ENCODE measurements around the gene SLC16A1. TPM values are rescaled to one million over a fixed set of nuclear protein-coding genes. Genes with fewer than 3 reads are reported as not detected.

SLC16A1 gene
- total and polyA plus RNA-seq, 10 of the 15 experiments (the other 5 are each of a cell fraction or from before 2014, with no cell fraction given): 39.0 to 106 (median 65.8) TPM

GRCh38 chr1:112881742-112882127, 74.3 kb downstream of the SLC16A1 start:
- no TSS peak for BruUV-seq (replicated peaks)
- Histone ChIP-seq H3K27ac (ENCODE audit: control insufficient read depth, insufficient read depth) (no peak overlapping the region), H3K4me2 (ENCODE audit: control insufficient read depth, insufficient read depth) (no peak overlapping the region), H3K9me3 (replicated peaks; ENCODE audit: control insufficient read depth, insufficient read depth, low read length) (no peaks in the 10 kb centered on the region), H3K79me2 (ENCODE audit: control insufficient read depth, insufficient read depth, low read length) (no peaks in the 10 kb centered on the region), H3K4me3 (no peak overlapping the region), H2AFZ (ENCODE audit: control insufficient read depth, low read depth, low read length) (no peak overlapping the region), H3K36me3 (ENCODE audit: control insufficient read depth in 2 of 2, insufficient read depth in 2 of 2, low read length in 1 of 2) (no peaks in the 10 kb centered on the region), H3K27me3 (replicated peaks in 1 of 2; ENCODE audit: control insufficient read depth in 2 of 2, insufficient read depth in 2 of 2, low read length in 1 of 2) (no peaks in the 10 kb centered on the region; a peak in 1 of 4 replicates), H3K9ac (ENCODE audit: control insufficient read depth, insufficient read depth, low read length) (no peak overlapping the region), H4K20me1 (ENCODE audit: control insufficient read depth, insufficient read depth) (no peaks in the 10 kb centered on the region), H3K4me1 (ENCODE audit: control insufficient read depth, insufficient read depth, low read length) (no peaks in the 10 kb centered on the region)
- ATAC-seq (no peak), FAIRE-seq (no peak), DNase-seq (ENCODE audit: low read depth, low spot score) (no peak)
- POLR2A ChIA-PET: interaction anchor here (0.7 to 1.6 kb wide), 3 partner anchors 54 to 191 kb away, joined by 3 to 5 read pairs (median 3); partner anchors contain the start of gene LRIG2
- intact Hi-C loops (cut with micrococcal nuclease; ENCODE audit: unreplicated experiment) (loop anchor here (1.0 to 5.0 kb wide), 4 partner anchors 72 to 164 kb away; partner anchors contain the start of gene PPM1J), in situ Hi-C loops (cut with MboI) (loop anchor here (5.0 to 10.0 kb wide), 2 partner anchors 161 to 793 kb away; no protein-coding TSS in a partner anchor)
- 69% methylated on average over 8 of the region's 8 CpGs for WGBS (ENCODE audit: insufficient coverage, insufficient replicate concordance, low lambda C conversion rate, missing lambda C conversion rate)
- SMC1A ChIA-PET (ENCODE audit: uncharacterized antibody, unreplicated experiment): interaction anchor here (0.6 to 9.8 kb wide), 6 partner anchors 72 to 298 kb away, joined by 3 to 150 read pairs (median 4); partner anchors contain the start of gene LRIG2
- TF ChIP-seq RELA (IDR thresholded peaks at IDR 0.05; ENCODE audit: borderline replicate concordance, partially characterized antibody) (no peak), EZH2 (IDR thresholded peaks at IDR 0.05; ENCODE audit: borderline replicate concordance, control insufficient read depth, low read depth, low read length) (no peak), ZNF24 (IDR thresholded peaks at IDR 0.05) (no peak), ZBTB11 (CRISPR knock-in tag; IDR thresholded peaks at IDR 0.05) (no peak)
- TF ChIP-seq, protein P1, sequence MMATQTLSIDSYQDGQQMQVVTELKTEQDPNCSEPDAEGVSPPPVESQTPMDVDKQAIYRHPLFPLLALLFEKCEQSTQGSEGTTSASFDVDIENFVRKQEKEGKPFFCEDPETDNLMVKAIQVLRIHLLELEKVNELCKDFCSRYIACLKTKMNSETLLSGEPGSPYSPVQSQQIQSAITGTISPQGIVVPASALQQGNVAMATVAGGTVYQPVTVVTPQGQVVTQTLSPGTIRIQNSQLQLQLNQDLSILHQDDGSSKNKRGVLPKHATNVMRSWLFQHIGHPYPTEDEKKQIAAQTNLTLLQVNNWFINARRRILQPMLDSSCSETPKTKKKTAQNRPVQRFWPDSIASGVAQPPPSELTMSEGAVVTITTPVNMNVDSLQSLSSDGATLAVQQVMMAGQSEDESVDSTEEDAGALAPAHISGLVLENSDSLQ (IDR thresholded peaks at IDR 0.05): no peak
- CTCF ChIA-PET: interaction anchor here (0.7 to 9.3 kb wide), 15 partner anchors 9 to 405 kb away, joined by 3 to 196 read pairs (median 4); partner anchors contain the start of gene LRIG2
- RAD21 ChIA-PET (ENCODE audit: unreplicated experiment): interaction anchor here (0.7 to 8.2 kb wide), 8 partner anchors 55 to 191 kb away, joined by 3 to 105 read pairs (median 5); partner anchors contain the start of gene LRIG2
